HTERT RPE-1 (cell line): ENCODE data around the gene CYP2C18.
"Not testable (repeated sequence)": the region's sequence is repeated elsewhere in the genome, so short reads cannot be mapped to it uniquely, and the experiment has no call there.

Source experiments
- in situ Hi-C: fragments of 300-500 bp; cut with MboI; formaldehyde crosslinking; loops from 4 replicates; pipeline ENCODE4 v1.14.3; 2020; ENCODE audit warnings: low sequenced_read_pairs

The CYP2C18 gene

GRCh38 chr10:94683214-94684054, at the start of gene CYP2C18:
CYP2C18 (plus strand) TSS chr10:94683729; CDS start chr10:94683820, 91 bp downstream.
- in situ Hi-C loops: no loop called here

- in situ Hi-C loops: not testable (repeated sequence)
These were observed 45.4 kb upstream of the CYP2C18 start for GRCh38 chr10:94638097-94638496.

- in situ Hi-C loops: no loop called here
These were observed 43.6 kb upstream of the CYP2C18 start for GRCh38 chr10:94639902-94640301.

- in situ Hi-C loops: no loop called here
These were observed 43.0 kb upstream of the CYP2C18 start for GRCh38 chr10:94640562-94640961.

GRCh38 chr10:94641480-94641879, 42.0 kb upstream of the CYP2C18 start:
- in situ Hi-C loops: no loop called here

- in situ Hi-C loops: no loop called here
These were observed 39.2 kb upstream of the CYP2C18 start for GRCh38 chr10:94644352-94644751.

- in situ Hi-C loops: no loop called here
These were observed 38.2 kb upstream of the CYP2C18 start for GRCh38 chr10:94645285-94645684.

GRCh38 chr10:94655201-94655600, 28.3 kb upstream of the CYP2C18 start:
- in situ Hi-C loops: not testable (repeated sequence)

GRCh38 chr10:94663061-94663460, 20.5 kb upstream of the CYP2C18 start:
- in situ Hi-C loops: not testable (repeated sequence)

GRCh38 chr10:94666391-94667102, 17.0 kb upstream of the CYP2C18 start:
- in situ Hi-C loops: no loop called here

GRCh38 chr10:94673614-94674321, 9.8 kb upstream of the CYP2C18 start:
- in situ Hi-C loops: no loop called here

- in situ Hi-C loops: no loop called here
These were observed 7.0 kb upstream of the CYP2C18 start for GRCh38 chr10:94676496-94676895.

- in situ Hi-C loops: no loop called here
These were observed 5.8 kb upstream of the CYP2C18 start for GRCh38 chr10:94677691-94678090.

GRCh38 chr10:94678475-94678874, 5.1 kb upstream of the CYP2C18 start:
- in situ Hi-C loops: no loop called here

GRCh38 chr10:94680544-94680943, 3.0 kb upstream of the CYP2C18 start:
- in situ Hi-C loops: no loop called here

GRCh38 chr10:94682636-94683035, 893 bp upstream of the CYP2C18 start:
- in situ Hi-C loops: not testable (repeated sequence)

GRCh38 chr10:94687625-94688248, 4.2 kb downstream of the CYP2C18 start:
- in situ Hi-C loops: no loop called here

- in situ Hi-C loops: no loop called here
These were observed 22.6 kb downstream of the CYP2C18 start for GRCh38 chr10:94706089-94706488.

- in situ Hi-C loops: no loop called here
These were observed 27.0 kb downstream of the CYP2C18 start for GRCh38 chr10:94710578-94710977.

GRCh38 chr10:94725871-94726270, 42.3 kb downstream of the CYP2C18 start:
- in situ Hi-C loops: no loop called here

- in situ Hi-C loops: no loop called here
These were observed 51.7 kb downstream of the CYP2C18 start for GRCh38 chr10:94735197-94735596.
